NCI-H2227 treated with DMSO at 0.1 percent for 48 hours (cell line): ENCODE results near the gene RSL1D1.
"Not testable (repeated sequence)": the region's sequence is repeated elsewhere in the genome, so short reads cannot be mapped to it uniquely, and the experiment has no call there.

Experiments
- DNase-seq: peaks from one replicate; lab custom pipeline; 2025; lab: John Stamatoyannopoulos, UW

Gene RSL1D1

GRCh38 chr16:11843861-11844260, 7.5 kb downstream of the RSL1D1 start:
- DNase-seq, result no peak

- no peak for DNase-seq
Observed at GRCh38 chr16:11843206-11843605, 8.1 kb downstream of the RSL1D1 start.

- no peak for DNase-seq
Observed at GRCh38 chr16:11841026-11841425, 10.3 kb downstream of the RSL1D1 start.

- no peak for DNase-seq
Observed at GRCh38 chr16:11836650-11837244, 14.6 kb downstream of the RSL1D1 start.

- DNase-seq, result peak; percentile 41
Observed at GRCh38 chr16:11835891-11836649, 15.3 kb downstream of the RSL1D1 start.

GRCh38 chr16:11835309-11835708, 16.0 kb downstream of the RSL1D1 start:
- no peak for DNase-seq

GRCh38 chr16:11833951-11834695, 17.2 kb downstream of the RSL1D1 start:
- no peak for DNase-seq

GRCh38 chr16:11828696-11829095, 22.6 kb downstream of the RSL1D1 start:
- DNase-seq, result no peak

- not testable (repeated sequence) for DNase-seq
Observed at GRCh38 chr16:11825520-11826165, 25.7 kb downstream of the RSL1D1 start.

GRCh38 chr16:11824362-11824761, 27.0 kb downstream of the RSL1D1 start:
- DNase-seq, result peak; percentile 27

- not testable (repeated sequence) for DNase-seq
Observed at GRCh38 chr16:11823645-11824044, 27.7 kb downstream of the RSL1D1 start.

- DNase-seq, result no peak
Observed at GRCh38 chr16:11819798-11820197, 31.5 kb downstream of the RSL1D1 start.

GRCh38 chr16:11818970-11819369, 32.4 kb downstream of the RSL1D1 start:
- DNase-seq, result not testable (repeated sequence)

GRCh38 chr16:11816123-11816522, 35.2 kb downstream of the RSL1D1 start:
- DNase-seq, result no peak

GRCh38 chr16:11814800-11815199, 36.5 kb downstream of the RSL1D1 start:
- DNase-seq, result not testable (repeated sequence)

GRCh38 chr16:11806721-11807120, 44.6 kb downstream of the RSL1D1 start:
- no peak for DNase-seq

- DNase-seq, result no peak
Observed at GRCh38 chr16:11805556-11805955, 45.8 kb downstream of the RSL1D1 start.

- DNase-seq, result no peak
Observed at GRCh38 chr16:11801481-11802021, 49.8 kb downstream of the RSL1D1 start.

GRCh38 chr16:11800382-11800718, 51.0 kb downstream of the RSL1D1 start:
- DNase-seq, result no peak

- DNase-seq, result no peak
Observed at GRCh38 chr16:11799509-11800381, 51.6 kb downstream of the RSL1D1 start.

GRCh38 chr16:11799017-11799381, 52.3 kb downstream of the RSL1D1 start:
- no peak for DNase-seq
